ENCODE results near the gene OPRPN.

DNA sequence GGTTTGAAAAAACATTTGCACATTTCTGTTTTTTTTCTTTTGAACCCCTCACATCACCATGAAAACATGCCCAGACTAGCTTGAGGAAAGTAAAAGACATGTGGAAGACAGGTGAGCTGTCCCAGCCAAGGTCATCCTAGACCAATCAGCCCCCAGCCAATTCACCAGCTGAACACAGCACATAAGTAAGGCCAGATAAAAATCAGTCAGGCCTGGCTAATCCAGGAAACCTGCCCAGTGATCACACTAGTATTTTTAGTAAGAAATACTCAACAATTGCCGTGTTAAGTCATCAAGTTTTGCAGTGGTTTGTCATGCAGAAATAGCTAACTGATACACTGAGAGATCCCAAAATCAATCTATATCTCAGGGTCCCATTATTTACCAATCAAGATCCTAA is 41.6 kb upstream of the OPRPN start:
- TF ChIP-seq, protein P1, sequence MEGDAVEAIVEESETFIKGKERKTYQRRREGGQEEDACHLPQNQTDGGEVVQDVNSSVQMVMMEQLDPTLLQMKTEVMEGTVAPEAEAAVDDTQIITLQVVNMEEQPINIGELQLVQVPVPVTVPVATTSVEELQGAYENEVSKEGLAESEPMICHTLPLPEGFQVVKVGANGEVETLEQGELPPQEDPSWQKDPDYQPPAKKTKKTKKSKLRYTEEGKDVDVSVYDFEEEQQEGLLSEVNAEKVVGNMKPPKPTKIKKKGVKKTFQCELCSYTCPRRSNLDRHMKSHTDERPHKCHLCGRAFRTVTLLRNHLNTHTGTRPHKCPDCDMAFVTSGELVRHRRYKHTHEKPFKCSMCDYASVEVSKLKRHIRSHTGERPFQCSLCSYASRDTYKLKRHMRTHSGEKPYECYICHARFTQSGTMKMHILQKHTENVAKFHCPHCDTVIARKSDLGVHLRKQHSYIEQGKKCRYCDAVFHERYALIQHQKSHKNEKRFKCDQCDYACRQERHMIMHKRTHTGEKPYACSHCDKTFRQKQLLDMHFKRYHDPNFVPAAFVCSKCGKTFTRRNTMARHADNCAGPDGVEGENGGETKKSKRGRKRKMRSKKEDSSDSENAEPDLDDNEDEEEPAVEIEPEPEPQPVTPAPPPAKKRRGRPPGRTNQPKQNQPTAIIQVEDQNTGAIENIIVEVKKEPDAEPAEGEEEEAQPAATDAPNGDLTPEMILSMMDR (IDR thresholded peaks at IDR 0.05) = no peak
- TF ChIP-seq POLR2A (IDR thresholded peaks at IDR 0.05) = no peak

Data from thyroid gland (tissue), 4 donors.